Tibial artery (tissue), 4 donors: Measurements from ENCODE around the gene PIAS1.
"Not testable (repeated sequence)": the region's sequence is repeated elsewhere in the genome, so short reads cannot be mapped to it uniquely, and the experiment has no call there.

Experiments used
- DNase-seq, 2 donors: peaks; one replicate each; pipeline ENCODE4 v3.0.0-alpha.2; 2019
- H3K27ac ChIP-seq, 2 donors: fragments of 200-600 bp; sonication (generic) in 1 of 2; 1 replicate in 1 of 2; 2 replicates in 1 of 2; pipeline ENCODE4 v1.5.1; 2018 to 2019; ENCODE audit warnings: mild to moderate bottlenecking in 1 of 2
- H3K27me3 ChIP-seq, 2 donors: fragments of 200-600 bp; sonication (generic) in 1 of 2; one replicate each; pipeline versions ENCODE4 v1.5.1 to v1.6.0; 2016 to 2019
- H3K36me3 ChIP-seq, 3 donors: fragments of 200-600 bp; sonication (generic) in 2 of 3; one replicate each; pipeline ENCODE4 v1.5.1; 2016 to 2019; ENCODE audit warnings: mild to moderate bottlenecking in 2 of 3
- H3K4me1 ChIP-seq, 4 donors: fragments of 200-600 bp; sonication (generic) in 2 of 4; 1 replicate in 3 of 4; 2 replicates in 1 of 4; pipeline ENCODE4 v1.5.1; 2016 to 2019
- H3K4me3 ChIP-seq, 2 donors: fragments of 200-600 bp; sonication (generic) in 1 of 2; 1 replicate in 1 of 2; 2 replicates in 1 of 2; pipeline ENCODE4 v1.5.1; 2018 to 2019; ENCODE audit warnings: mild to moderate bottlenecking in 2 of 2
- H3K9me3 ChIP-seq, 3 donors: fragments of 200-600 bp; sonication (generic) in 1 of 3; one replicate each; pipeline ENCODE4 v1.5.1; 2016 to 2019
- intact Hi-C: fragments of 100-400 bp; cut with DNase I; formaldehyde crosslinking; loops from one replicate; pipeline ENCODE4 v1.15.0; 2023; ENCODE audit warnings: low total_unique reads
- TF ChIP-seq, protein P1 (sequence below), 2 experiments: fragments of 200-600 bp in 1 of 2; fragments of 450-650 bp in 1 of 2; IDR thresholded peaks; one replicate each; pipeline ENCODE4 v1.5.1; 2017 to 2019; ENCODE audit warnings: antibody characterized with exemption in 2 of 2, mild to moderate bottlenecking in 1 of 2, moderate library complexity in 1 of 2

Gene PIAS1

DNA sequence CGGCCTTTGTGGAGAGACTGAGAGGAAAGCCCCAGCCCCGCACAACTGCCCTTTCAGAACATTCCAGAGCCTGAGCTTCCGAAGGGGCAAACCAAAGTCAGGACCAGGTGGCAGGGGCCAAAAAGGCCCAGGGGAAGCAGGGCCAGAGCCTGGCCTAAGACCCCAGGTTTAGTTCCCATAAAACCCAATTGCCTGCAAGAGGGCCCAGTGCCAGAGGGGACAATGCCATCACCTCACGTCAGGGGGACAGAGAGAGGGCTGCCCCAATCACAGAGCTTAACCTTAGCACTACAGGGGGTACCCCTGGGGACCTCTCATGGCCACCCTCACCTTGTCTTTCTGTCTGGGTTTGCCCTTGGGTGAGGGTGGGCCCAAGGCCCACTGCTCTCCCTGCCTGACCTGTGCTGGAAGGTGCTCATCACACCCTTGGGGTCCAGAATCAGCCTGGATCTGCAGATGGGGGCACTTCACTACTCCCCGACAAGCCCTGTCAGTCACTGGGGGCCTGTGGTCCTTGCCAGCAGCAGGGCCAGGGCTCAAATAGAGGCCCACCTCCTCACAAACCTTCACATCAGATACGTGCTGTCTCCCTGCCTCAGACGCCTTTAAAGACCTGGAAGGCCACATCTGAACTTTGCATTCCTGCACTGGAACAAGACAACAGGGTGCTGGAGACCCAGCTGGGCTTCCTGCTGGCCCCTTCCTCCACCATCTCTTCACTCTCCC lies 147.2 kb downstream of the PIAS1 start:
- intact Hi-C loops: no loop called here
- no peak overlapping the region for H3K27ac ChIP-seq
- peaks cover 0 to 33% (median 14%) of the 10 kb centered on the region in 4 donors for H3K4me1 ChIP-seq
- TF ChIP-seq, protein P1, sequence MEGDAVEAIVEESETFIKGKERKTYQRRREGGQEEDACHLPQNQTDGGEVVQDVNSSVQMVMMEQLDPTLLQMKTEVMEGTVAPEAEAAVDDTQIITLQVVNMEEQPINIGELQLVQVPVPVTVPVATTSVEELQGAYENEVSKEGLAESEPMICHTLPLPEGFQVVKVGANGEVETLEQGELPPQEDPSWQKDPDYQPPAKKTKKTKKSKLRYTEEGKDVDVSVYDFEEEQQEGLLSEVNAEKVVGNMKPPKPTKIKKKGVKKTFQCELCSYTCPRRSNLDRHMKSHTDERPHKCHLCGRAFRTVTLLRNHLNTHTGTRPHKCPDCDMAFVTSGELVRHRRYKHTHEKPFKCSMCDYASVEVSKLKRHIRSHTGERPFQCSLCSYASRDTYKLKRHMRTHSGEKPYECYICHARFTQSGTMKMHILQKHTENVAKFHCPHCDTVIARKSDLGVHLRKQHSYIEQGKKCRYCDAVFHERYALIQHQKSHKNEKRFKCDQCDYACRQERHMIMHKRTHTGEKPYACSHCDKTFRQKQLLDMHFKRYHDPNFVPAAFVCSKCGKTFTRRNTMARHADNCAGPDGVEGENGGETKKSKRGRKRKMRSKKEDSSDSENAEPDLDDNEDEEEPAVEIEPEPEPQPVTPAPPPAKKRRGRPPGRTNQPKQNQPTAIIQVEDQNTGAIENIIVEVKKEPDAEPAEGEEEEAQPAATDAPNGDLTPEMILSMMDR (IDR thresholded peaks at IDR 0.05): no peak
- no peaks in the 10 kb centered on the region for H3K9me3 ChIP-seq
- no peaks in the 10 kb centered on the region for H3K36me3 ChIP-seq
- peaks cover 0 to 5% of the 10 kb centered on the region in 2 donors for H3K27me3 ChIP-seq
- no peak overlapping the region for H3K4me3 ChIP-seq
- DNase-seq: no peak

DNA sequence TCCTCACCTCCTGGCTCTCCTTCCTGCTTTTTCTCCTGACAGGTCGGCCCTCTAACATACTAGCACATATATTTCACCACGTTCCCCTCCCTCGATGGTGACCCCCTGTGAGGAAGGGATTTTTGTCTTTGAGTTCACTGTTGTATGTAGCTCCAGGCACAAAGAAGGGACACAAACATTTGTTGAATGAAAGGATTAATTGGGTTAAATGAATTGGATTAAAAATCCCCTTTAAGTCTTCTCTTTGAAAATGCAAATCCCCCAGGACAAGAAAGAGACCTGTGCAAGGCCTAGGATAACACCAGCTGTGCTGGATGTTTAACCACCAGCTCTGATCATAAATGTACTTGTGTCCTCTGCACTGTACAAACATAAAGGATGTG lies 147.8 kb downstream of the PIAS1 start:
- Histone ChIP-seq H3K27ac (no peak overlapping the region), H3K9me3 (no peaks in the 10 kb centered on the region), H3K4me1 (peaks cover 0 to 33% (median 14%) of the 10 kb centered on the region in 4 donors), H3K27me3 (peaks cover 0 to 5% of the 10 kb centered on the region in 2 donors), H3K4me3 (no peak overlapping the region), H3K36me3 (no peaks in the 10 kb centered on the region)
- TF ChIP-seq, protein P1 (IDR thresholded peaks at IDR 0.05): no peak
- intact Hi-C loops: no loop called here
- no peak for DNase-seq

DNA sequence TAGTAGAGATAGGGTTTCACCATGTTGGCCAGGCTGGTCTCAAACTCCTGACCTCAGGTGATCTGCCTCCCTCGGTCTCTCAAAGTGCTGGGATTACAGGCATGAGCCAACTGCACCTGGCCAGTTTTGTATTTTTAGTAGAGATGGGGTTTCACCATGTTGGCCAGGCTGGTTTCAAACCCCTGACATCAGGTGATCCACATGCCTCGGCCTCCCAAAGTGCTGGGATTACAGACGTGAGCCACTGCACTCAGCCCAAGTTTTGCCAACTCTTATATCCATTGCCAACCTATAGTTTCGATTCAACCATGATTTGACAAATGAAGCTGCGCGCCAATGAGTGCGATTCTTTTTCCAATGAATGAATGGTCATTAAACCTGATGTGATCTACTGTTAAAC lies 148.9 kb downstream of the PIAS1 start:
- H3K27me3 ChIP-seq, H3K4me3 ChIP-seq, H3K9me3 ChIP-seq, DNase-seq, H3K36me3 ChIP-seq, intact Hi-C loops, H3K27ac ChIP-seq: not testable (repeated sequence)
- peaks cover 0 to 33% (median 14%) of the 10 kb centered on the region in 4 donors for H3K4me1 ChIP-seq

DNA sequence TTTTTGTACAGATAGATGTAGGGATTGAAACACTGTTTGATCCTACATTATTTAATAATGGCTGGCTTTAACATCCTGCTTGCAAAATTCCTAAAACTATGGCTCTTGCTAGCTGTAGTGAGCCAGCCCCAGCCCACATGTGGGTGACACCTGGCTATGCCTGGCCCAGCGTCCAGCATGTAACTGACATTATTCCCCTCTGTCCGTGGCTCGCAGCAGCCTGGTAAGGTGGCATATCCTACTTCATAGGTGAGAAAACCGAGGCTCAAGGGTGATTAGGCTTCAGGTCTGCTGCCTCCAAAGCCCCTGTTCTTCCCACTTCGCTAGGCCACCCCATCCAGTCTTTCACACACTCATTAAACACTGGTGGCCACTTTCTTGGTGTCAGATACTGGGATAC lies 149.4 kb downstream of the PIAS1 start:
- Histone ChIP-seq H3K27ac (no peak overlapping the region), H3K4me1 (peaks cover 0 to 33% (median 14%) of the 10 kb centered on the region in 4 donors), H3K36me3 (no peaks in the 10 kb centered on the region), H3K4me3 (no peak overlapping the region), H3K9me3 (no peaks in the 10 kb centered on the region), H3K27me3 (peaks cover 0 to 5% of the 10 kb centered on the region in 2 donors)
- TF ChIP-seq, protein P1 (IDR thresholded peaks at IDR 0.05): no peak
- intact Hi-C loops: no loop called here
- DNase-seq: no peak

DNA sequence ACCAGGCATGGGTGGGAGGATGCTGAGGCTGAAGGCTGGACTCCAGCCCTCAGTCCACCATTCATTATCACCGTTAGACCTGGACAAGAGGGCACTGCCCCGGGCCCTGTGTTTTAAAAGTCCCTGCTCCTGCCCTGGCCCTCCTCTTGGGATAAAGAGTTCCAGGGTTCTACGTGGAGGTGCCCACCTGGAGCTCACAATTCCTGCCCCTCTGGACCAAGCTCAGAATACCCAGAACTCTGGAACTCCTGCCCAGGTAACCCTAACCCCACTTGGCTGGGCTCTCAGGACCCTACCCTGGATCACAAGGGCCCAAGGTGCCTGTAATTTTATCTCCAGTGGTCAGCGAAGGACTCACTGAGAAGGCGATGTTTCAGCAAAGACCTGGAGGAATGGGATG lies 149.8 kb downstream of the PIAS1 start:
- TF ChIP-seq, protein P1 (IDR thresholded peaks at IDR 0.05): no peak
- no peak overlapping the region for H3K4me3 ChIP-seq
- peaks cover 0 to 5% of the 10 kb centered on the region in 2 donors for H3K27me3 ChIP-seq
- H3K4me1 ChIP-seq: peaks cover 0 to 33% (median 14%) of the 10 kb centered on the region in 4 donors
- no peak for DNase-seq
- no peaks in the 10 kb centered on the region for H3K36me3 ChIP-seq
- intact Hi-C loops: no loop called here
- H3K27ac ChIP-seq: no peak overlapping the region
- no peaks in the 10 kb centered on the region for H3K9me3 ChIP-seq

DNA sequence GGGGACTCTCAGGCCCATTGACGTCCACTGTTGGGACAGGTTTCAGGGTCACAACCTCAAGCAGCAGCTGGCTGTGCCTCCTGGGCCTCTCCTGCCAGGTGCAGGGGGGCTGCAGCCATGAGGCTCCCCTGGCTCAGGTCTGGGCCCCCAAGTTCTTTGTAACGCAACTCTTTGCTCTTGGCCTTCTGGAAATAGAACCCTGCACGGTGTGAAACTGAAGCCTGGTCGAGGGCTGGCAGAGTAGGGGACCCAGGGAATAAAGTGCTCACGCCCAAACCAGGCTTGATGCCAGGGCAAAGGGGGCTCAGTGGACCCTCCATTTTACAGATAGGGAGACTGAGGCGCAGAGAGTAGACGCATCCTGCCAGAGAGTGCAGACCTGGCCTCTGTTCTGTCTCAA lies 150.2 kb downstream of the PIAS1 start:
- Histone ChIP-seq H3K36me3 (no peaks in the 10 kb centered on the region), H3K4me3 (no peak overlapping the region), H3K27me3 (peaks cover 0 to 5% of the 10 kb centered on the region in 2 donors), H3K9me3 (no peaks in the 10 kb centered on the region), H3K4me1 (peaks cover 0 to 33% (median 14%) of the 10 kb centered on the region in 4 donors), H3K27ac (no peak overlapping the region)
- TF ChIP-seq, protein P1 (IDR thresholded peaks at IDR 0.05): no peak
- intact Hi-C loops: no loop called here
- no peak for DNase-seq
